ENCODE results near the gene ARHGAP26. TPM values are rescaled to one million over a fixed set of nuclear protein-coding genes. Genes with fewer than 3 reads are reported as not detected.

The ARHGAP26 gene
- total and polyA plus RNA-seq, 12 donors = 7.5 to 45.8 (median 37.2) TPM

- peak overlapping the region in 9 of 10 donors; percentile 23 to 71 (median 57) for H3K27ac ChIP-seq
- ATAC-seq = peak in 7 of 8 donors; percentile 50 to 80 (median 67)
Observed at GRCh38 chr5:142957528-142957927, 187.4 kb downstream of the ARHGAP26 start.

GRCh38 chr5:142958944-142959682 lies 188.9 kb downstream of the ARHGAP26 start:
- no peak for TF ChIP-seq CTCF (IDR thresholded peaks at IDR 0.05)
- no peaks in the 10 kb centered on the region for H3K27me3 ChIP-seq
- no peak for DNase-seq
- H3K4me3 ChIP-seq = no peak overlapping the region
- WGBS, 2 donors = 92 to 96% methylated on average over 1 of the region's 1 CpG
- H3K27ac ChIP-seq = peak overlapping the region in 3 of 10 donors; percentile 15 to 71 (median 29)
- ATAC-seq = no peak
- no peaks in the 10 kb centered on the region for H3K36me3 ChIP-seq
- no peaks in the 10 kb centered on the region for H3K9me3 ChIP-seq
- H3K4me1 ChIP-seq = peaks cover 0 to 76% (median 44%) of the 10 kb centered on the region in 9 donors
- intact Hi-C loops (cut with DNase I) = no loop called here

More at GRCh38 chr5:142957528-142957927, 187.4 kb downstream of the ARHGAP26 start:
- TF ChIP-seq CTCF (IDR thresholded peaks at IDR 0.05) = no peak
- Histone ChIP-seq H3K4me3 (peak overlapping the region in 1 of 10 donors; percentile 9), H3K27me3 (no peaks in the 10 kb centered on the region), H3K4me1 (peaks cover 0 to 81% (median 47%) of the 10 kb centered on the region in 9 donors), H3K9me3 (no peaks in the 10 kb centered on the region), H3K36me3 (peaks cover 0 to 7% (median 0%) of the 10 kb centered on the region in 9 donors)
- peak in 1 of 2 donors; percentile 22 for DNase-seq
- WGBS, 2 donors = 27 to 53% methylated on average over 7 of the region's 7 CpGs
- intact Hi-C loops (cut with DNase I) = no loop called here

GRCh38 chr5:142959683-142960657 lies 189.8 kb downstream of the ARHGAP26 start:
- no peak overlapping the region for H3K4me3 ChIP-seq
- intact Hi-C loops (cut with DNase I) = loop anchor here in 5 of 10 donors (5.0 kb wide), 1 partner anchor 38 kb away; no protein-coding TSS in a partner anchor
- peak overlapping the region in 2 of 10 donors; percentile 15 to 71 for H3K27ac ChIP-seq
- TF ChIP-seq CTCF (IDR thresholded peaks at IDR 0.05) = no peak
- 97 to 98% methylated on average over 4 of the region's 4 CpGs for WGBS, 2 donors
- peaks cover 0 to 76% (median 44%) of the 10 kb centered on the region in 9 donors for H3K4me1 ChIP-seq
- H3K36me3 ChIP-seq = no peaks in the 10 kb centered on the region
- H3K9me3 ChIP-seq = no peaks in the 10 kb centered on the region
- ATAC-seq = no peak
- no peak for DNase-seq
- H3K27me3 ChIP-seq = no peaks in the 10 kb centered on the region

Measured in heart right ventricle (tissue), 16 donors.